RPMI7951 (cell line): Measurements from ENCODE around the gene CASTOR1. TPM values are rescaled to one million over a fixed set of nuclear protein-coding genes. Genes with fewer than 3 reads are reported as not detected.

ENCODE experiments used
- DNase-seq: peaks from one replicate; pipeline ENCODE4 v3.0.0-alpha.2; 2012; ENCODE audit warnings: low read depth
- total RNA-seq: library from RNA; depleted of rRNA; stranded (reverse); fragments of >200 nt; shearing (Covaris generic); gene quantifications from 2 replicates; pipeline ENCODE4 v1.2.3, GENCODE V29; 2014

CASTOR1 gene
- total RNA-seq, 1 experiment from 2014 or later = 16.6 TPM

DNA sequence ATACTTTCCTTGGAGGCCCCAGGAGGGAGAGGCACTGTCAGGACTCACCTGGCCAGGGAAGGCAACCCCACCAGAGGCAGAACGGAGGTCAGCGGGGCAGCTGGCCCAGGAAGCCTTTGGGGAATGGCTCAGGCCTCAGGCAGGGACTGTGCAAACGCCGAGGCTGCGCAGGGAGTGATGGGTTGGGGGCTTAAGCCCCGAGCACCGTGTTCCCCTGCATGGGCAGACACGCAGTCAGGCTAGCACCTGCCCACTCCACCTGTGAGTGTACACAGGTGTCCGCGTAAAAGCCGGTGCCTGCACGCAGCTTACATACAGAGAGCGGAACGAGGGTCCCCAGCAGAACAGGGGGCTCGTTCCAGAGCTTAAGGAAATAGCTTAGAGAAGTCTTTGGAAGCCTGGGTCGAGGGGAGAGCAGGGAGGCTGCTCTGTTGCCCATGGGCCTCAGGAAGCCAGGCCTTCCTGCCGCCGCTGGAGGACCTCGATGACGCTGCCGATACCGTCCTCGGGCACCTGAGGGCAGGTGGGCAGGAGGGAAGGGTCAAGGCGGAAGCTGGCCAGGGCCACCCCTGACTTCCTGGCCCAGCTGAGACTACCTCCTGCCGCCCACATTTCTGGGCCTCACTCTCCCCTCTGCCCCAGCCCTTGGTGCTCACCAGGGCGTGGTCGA lies 4.0 kb downstream of the CASTOR1 start:
- DNase-seq = no peak

DNA sequence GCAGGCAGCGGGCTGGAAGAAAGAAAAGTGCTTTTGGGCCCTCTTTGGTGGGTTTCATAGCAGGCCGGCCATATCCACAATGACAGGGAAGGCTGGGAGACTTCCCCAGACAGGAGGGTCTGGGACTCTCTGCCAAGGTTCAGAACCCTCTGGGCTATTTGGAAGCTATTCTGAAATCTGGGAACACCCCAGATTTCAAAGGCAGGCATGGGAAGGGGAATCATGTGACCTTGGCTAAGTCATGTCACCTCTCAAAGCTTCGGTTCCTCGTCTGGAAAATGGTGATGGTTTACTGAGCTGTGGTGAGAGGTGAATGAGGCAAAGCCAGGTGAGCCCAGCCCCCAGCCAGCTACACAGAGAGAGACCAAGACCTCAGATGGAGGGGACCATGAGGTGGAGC lies 4.6 kb downstream of the CASTOR1 start:
- DNase-seq = no peak

DNA sequence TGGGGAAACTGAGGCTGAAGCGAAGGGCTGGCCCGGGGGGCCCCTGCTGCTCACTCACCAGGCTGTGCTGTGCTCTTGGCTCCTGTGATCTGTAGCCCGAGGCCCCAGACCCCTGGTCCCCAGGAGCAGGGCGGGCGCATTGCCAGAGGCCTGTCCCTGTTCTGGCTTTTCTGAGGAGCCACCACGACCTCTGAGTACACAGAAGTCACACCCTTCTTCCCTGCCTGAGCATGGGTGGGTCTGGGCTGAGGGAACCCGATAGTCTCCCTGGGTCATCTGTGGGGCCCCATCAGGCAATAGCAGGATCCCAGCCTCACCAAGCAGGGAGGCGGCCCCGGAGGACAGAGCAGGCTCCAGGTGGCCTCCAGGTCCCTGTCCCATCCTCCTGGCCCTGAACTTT lies 5.1 kb downstream of the CASTOR1 start:
- DNase-seq = no peak

DNA sequence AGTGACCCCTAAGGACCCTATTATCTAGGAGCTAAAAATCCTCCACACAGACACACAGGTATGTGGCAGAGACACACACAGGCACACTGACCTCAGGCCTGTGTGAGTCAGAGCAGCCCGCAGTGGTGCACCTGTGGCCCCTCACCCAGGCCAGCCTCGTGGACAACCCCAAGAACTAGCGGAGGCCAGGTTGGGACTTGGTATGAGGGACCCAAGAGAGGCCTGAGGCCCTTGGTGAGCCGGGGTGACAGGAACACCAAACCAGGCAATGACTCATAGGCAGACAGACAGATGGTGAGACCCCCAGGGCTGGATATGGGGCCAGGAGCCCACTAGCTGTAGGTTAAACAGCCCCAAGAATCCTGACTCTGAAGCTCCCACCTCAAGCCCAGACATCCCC lies 6.0 kb downstream of the CASTOR1 start:
- peak; percentile 53 for DNase-seq

- DNase-seq = no peak
Observed at GRCh38 chr22:30282616-30283046, 6.7 kb downstream of the CASTOR1 start.

- DNase-seq = no peak
Observed at GRCh38 chr22:30280505-30280904, 8.8 kb downstream of the CASTOR1 start.

DNA sequence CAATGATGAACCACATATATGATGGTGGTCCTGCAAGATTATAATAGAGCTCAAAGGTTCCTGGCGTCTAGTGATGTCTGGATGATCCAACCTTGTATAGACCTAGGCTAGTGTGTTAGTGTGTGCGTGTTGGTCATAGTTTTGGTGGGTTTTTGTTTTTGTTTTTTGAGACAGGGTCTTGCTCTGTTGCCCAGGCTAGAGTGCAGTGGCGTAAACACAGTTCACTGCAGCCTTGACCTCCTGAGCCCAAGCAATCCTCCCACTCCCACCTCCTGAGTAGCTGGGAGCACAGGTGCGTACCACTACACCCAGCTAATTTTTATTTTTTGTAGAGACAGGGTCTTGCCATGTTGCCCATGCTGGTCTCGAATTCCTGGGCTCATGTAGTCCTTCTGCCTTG lies 9.4 kb downstream of the CASTOR1 start:
- no peak for DNase-seq

GRCh38 chr22:30279046-30279788 lies 10.1 kb downstream of the CASTOR1 start:
- peak; percentile 78 for DNase-seq

GRCh38 chr22:30277547-30278344 lies 11.6 kb downstream of the CASTOR1 start:
- DNase-seq = peak; percentile 86

- DNase-seq = no peak
Observed at GRCh38 chr22:30276039-30276438, 13.3 kb downstream of the CASTOR1 start.

DNA sequence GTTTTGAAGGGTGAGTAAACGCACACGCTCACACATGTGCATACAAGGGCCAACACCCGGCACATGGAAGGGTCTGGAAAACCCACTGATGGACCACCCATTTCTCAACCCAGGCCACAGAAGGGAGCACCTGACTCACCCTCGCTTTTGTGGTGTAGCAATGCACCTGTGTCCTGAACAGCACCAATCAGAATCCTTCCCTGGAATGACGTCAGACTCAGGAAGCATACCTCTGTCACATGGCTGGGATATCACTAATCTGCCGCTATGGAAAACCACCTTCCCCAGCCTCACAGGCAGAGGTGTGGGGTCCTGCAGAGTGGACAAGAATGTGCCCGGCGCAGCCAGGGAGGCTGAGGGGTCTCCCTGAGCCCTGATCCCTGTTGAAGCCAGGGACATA lies 13.7 kb downstream of the CASTOR1 start:
- DNase-seq = no peak

DNA sequence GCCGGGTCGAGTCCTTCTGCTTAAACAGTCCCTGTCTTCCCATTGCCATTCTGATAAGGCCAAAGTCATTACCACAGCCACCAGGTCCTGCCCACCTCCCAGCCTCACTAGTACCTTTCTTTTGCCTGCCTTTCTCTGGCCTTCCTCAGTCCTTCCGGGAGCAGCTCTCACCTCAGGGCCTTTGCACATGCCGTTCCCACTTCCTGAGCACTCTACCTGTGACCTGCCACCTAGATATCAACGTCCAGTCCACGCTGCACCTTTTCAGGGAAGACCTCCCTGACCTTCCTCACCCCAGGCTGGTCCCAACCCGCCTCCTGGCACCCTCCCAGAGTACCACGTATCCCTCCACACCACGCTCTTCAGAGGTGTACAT lies 14.9 kb downstream of the CASTOR1 start:
- no peak for DNase-seq

GRCh38 chr22:30273711-30274436 lies 15.4 kb downstream of the CASTOR1 start:
- DNase-seq = no peak

GRCh38 chr22:30272781-30273601 lies 16.3 kb downstream of the CASTOR1 start:
- no peak for DNase-seq

- peak; percentile 82 for DNase-seq
Observed at GRCh38 chr22:30270832-30271231, 18.5 kb downstream of the CASTOR1 start.

DNA sequence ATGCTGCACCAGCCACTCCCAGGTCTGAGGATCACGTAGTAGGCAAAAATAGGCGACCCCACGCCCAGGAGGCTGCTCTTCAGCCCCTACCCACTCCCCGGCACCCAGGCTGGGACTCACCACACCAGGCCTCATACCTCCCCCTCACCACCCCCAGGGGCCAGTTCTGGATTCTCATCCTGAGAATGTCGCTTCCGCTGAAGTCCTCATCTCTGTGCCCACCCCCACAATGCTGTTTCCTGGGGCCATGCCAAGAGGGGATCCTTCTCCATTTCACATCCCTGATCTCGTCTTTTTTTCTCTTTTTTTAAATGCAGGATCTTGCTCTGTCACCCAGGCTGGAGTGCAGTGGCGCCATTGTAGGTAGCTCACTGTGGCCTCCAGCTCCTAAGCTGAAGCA lies 21.0 kb downstream of the CASTOR1 start:
- no peak for DNase-seq

DNA sequence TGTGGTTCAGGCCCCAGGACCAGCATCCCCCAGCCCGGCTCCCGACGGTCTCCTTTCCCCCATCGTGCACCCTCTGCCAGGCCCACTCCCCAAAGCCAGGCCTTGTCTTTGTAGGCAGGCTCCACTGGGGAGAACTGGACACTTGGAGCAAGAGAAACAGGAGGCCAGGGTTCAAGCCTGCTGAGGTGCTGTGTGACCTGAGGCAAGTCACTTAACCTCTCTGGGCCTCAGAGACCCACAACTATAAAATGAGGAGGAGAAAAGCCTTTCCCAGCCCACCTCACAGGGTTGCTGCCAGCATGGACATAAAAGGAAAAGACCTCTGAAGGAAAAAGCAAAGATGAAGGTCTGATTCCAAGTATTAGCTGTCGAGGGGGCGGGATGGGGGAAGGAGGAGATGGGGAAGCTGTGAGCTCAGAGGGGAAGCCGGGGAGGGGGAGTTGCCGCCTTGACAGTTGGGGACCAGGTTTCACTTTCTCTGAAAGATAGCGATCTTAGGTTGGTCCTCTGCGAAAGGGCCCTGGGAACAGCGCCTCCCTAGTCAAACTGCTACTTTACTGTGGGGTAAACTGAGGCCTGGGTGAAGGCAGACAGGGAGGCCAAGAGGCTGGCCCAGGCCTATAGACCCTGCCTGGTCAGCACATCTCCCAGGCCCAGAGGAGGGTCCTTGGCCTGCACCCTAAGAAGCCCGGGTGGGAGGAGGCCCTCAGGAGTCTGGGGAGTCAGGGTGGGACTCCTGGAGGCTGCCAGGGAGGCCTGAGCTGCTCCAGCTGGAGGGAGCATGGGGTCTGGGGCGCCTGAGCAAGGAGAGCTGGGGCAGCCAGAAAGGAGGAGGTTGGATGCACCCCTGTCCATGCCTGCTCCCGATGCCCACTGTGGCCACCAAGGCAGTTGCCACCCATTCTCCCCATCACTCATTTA lies 21.7 kb downstream of the CASTOR1 start:
- DNase-seq = no peak

DNA sequence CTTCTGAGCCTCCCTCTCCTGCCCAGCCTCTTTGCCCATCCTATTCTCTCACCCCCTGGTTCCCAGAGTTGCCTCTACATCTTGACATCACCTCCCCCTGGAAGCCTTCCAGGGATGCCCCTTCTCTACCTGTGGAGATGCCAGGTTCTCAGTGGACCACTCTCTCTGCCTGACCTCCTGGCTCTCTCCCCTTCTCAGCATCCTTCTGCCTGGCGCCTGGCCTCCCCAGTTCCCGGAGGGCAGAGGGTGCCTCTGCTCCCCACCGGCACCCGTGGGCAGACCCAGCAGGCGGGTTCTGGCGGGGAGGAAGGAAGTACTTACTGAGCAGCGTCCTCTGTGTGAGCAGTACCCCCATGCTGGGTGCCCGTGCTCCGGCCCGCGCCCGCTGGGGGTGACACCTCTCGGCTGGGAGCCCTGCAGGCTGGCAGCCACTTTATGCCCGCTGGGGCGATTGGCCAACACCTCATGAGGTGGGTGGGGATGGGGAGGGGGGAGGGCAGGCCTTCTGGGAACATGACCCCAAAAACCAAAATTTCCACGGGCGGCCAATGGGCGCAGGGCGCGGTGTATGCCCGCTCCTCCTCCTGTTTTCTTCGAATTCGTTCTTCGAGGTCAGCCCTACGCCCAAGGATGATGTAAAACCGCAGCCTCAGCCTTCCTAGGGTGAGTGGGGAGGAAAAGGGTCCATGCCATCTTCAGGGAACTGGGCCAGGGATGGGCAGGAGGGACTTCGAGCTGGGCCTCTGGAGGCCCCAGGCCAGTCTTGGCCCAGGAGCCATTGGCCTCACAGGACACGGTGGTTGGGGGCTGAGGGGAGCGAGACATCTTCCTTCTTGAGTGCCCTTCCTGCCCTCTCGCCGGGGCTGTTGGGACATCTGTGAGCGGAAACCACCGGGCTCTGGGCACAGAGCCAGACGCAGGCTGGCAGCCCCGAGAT lies 22.6 kb downstream of the CASTOR1 start, which contains the start of gene OSM:
TSS of gene OSM (minus strand) at position 407 of the 937 bp plus-strand sequence. CDS start at position 355, 52 bp downstream.
- no peak for DNase-seq
